ENCODE results near the gene EZH2.
A peak's percentile ranks its signal among the peaks of the same experiment; 100 is the strongest.

The EZH2 gene

DNA sequence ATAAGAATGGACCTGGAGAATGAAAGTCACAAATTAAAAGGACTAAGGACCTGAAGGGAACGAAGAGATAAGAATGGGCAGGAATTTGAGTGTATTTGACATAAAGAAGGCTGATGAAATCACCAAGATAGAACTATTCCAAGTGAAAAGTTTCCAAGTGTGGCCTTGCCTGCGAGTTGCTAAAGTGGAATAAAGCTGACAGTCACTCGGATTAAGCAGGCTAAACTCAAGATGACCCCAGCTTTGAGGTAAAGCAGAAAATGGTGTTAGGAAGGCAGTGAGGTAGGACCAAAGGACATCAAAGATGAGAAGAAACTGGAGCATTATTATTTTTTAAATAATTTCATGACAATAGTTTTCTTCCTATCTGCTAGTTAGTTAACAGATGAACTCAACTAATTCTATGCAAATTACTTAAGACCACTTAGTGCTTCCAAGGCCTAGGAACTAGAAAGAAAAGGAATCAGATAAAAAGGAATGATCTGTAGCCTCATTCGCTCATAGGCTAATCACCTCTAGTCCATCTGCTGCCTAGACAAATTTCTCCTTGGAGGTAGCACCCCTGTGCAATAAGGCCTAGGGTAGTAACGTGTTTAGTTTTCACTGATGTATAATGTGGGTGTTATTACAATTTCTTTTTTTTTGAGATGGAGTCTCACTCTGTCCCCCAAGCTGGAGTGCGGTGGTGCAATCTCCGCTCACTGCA, 34.5 kb downstream of the EZH2 start:
- DNase-seq = no peak
- Histone ChIP-seq H3K4me2 (ENCODE audit: low read length) (no peak overlapping the region), H2BK12ac (ENCODE audit: low read length) (no peak overlapping the region), H2BK5ac (ENCODE audit: low read depth, low read length, poor library complexity) (no peak overlapping the region), H3K9ac (ENCODE audit: low read length) (no peak overlapping the region), H3K14ac (ENCODE audit: low read length) (no peak overlapping the region), H3K9me3 (ENCODE audit: insufficient read depth, low read depth, low read length) (no peaks in the 10 kb centered on the region), H4K91ac (ENCODE audit: low read depth, low read length) (no peak overlapping the region), H3K4ac (ENCODE audit: low read depth, low read length) (no peak overlapping the region), H3K23ac (ENCODE audit: low read length) (no peak overlapping the region), H4K8ac (ENCODE audit: low read depth, low read length) (no peak overlapping the region), H3K18ac (ENCODE audit: low read length) (no peak overlapping the region), H3K79me2 (ENCODE audit: control insufficient read depth, insufficient read depth, low read length, poor library complexity) (peaks cover 8% of the 10 kb centered on the region), H2BK120ac (ENCODE audit: insufficient read depth, low read length, poor library complexity) (no peak overlapping the region), H4K12ac (ENCODE audit: low read depth, low read length) (no peak overlapping the region), H3K79me1 (ENCODE audit: low read length) (no peaks in the 10 kb centered on the region), H3K36me3 (ENCODE audit: control insufficient read depth in 1 of 2, insufficient read depth in 2 of 2, low read length in 2 of 2) (no peaks in the 10 kb centered on the region), H2AK5ac (ENCODE audit: low read length) (no peak overlapping the region), H3K4me3 (ENCODE audit: low read depth, low read length) (no peak overlapping the region), H2AFZ (ENCODE audit: insufficient read depth, low read length, poor library complexity) (no peak overlapping the region), H3K27ac (ENCODE audit: low read depth, low read length) (no peak overlapping the region), H3K4me1 (ENCODE audit: control insufficient read depth in 1 of 2, insufficient read depth in 2 of 2, low read length in 2 of 2) (peaks cover 2% of the 10 kb centered on the region in 2 experiments), H3K27me3 (ENCODE audit: insufficient read depth, low read length) (no peaks in the 10 kb centered on the region)
- whole genome bisulfite sequencing (ENCODE audit: extremely low coverage, insufficient coverage, insufficient read length) = no CpG with 5 or more reads among the region's 7 CpGs

GRCh38 chr7:148847815-148848734, 36.0 kb downstream of the EZH2 start:
- no peak overlapping the region for H3K23ac ChIP-seq (ENCODE audit: low read length)
- H3K14ac ChIP-seq (ENCODE audit: low read length) = no peak overlapping the region
- H3K27ac ChIP-seq (ENCODE audit: low read depth, low read length) = no peak overlapping the region
- H3K4me1 ChIP-seq (ENCODE audit: control insufficient read depth in 1 of 2, insufficient read depth in 2 of 2, low read length in 2 of 2) = peaks cover 2% of the 10 kb centered on the region in 2 experiments
- H4K91ac ChIP-seq (ENCODE audit: low read depth, low read length) = no peak overlapping the region
- H2AFZ ChIP-seq (ENCODE audit: insufficient read depth, low read length, poor library complexity) = no peak overlapping the region
- no peak overlapping the region for H4K12ac ChIP-seq (ENCODE audit: low read depth, low read length)
- H2BK12ac ChIP-seq (ENCODE audit: low read length) = no peak overlapping the region
- no peaks in the 10 kb centered on the region for H3K9me3 ChIP-seq (ENCODE audit: insufficient read depth, low read depth, low read length)
- no CpG with 5 or more reads among the region's 9 CpGs for WGBS (ENCODE audit: extremely low coverage, insufficient coverage, insufficient read length)
- no peak overlapping the region for H3K4me3 ChIP-seq (ENCODE audit: low read depth, low read length)
- no peaks in the 10 kb centered on the region for H3K79me1 ChIP-seq (ENCODE audit: low read length)
- H2BK120ac ChIP-seq (ENCODE audit: insufficient read depth, low read length, poor library complexity) = no peak overlapping the region
- no peak overlapping the region for H3K18ac ChIP-seq (ENCODE audit: low read length)
- H2AK5ac ChIP-seq (ENCODE audit: low read length) = no peak overlapping the region
- H4K8ac ChIP-seq (ENCODE audit: low read depth, low read length) = no peak overlapping the region
- no peaks in the 10 kb centered on the region for H3K27me3 ChIP-seq (ENCODE audit: insufficient read depth, low read length)
- H3K4ac ChIP-seq (ENCODE audit: low read depth, low read length) = no peak overlapping the region
- H3K4me2 ChIP-seq (ENCODE audit: low read length) = no peak overlapping the region
- peaks cover 5% of the 10 kb centered on the region for H3K79me2 ChIP-seq (ENCODE audit: control insufficient read depth, insufficient read depth, low read length, poor library complexity)
- H3K36me3 ChIP-seq (ENCODE audit: control insufficient read depth in 1 of 2, insufficient read depth in 2 of 2, low read length in 2 of 2) = no peaks in the 10 kb centered on the region
- no peak overlapping the region for H3K9ac ChIP-seq (ENCODE audit: low read length)
- no peak overlapping the region for H2BK5ac ChIP-seq (ENCODE audit: low read depth, low read length, poor library complexity)
- DNase-seq = peak in 1 of 2 donors; percentile 33

DNA sequence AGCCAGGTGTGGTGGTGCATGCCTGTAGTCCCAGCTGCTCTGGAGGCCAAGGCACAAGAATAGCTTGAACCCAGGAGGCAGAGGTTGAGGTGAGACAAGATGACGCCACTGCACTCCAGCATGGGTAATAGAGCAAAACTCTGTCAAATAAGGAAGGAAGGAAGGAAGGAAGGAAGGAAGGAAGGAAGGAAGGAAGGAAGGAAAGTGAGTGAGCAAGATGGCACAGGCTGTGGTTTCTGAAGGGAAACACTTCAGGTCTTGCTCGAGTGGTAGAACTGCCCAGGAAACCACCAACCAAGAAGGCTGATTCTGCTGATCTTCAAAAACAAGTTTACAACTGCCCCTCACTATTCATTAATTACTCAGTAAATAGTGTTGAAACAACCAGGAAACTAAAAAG, 45.2 kb downstream of the EZH2 start:
- no peak overlapping the region for H3K18ac ChIP-seq (ENCODE audit: low read length)

DNA sequence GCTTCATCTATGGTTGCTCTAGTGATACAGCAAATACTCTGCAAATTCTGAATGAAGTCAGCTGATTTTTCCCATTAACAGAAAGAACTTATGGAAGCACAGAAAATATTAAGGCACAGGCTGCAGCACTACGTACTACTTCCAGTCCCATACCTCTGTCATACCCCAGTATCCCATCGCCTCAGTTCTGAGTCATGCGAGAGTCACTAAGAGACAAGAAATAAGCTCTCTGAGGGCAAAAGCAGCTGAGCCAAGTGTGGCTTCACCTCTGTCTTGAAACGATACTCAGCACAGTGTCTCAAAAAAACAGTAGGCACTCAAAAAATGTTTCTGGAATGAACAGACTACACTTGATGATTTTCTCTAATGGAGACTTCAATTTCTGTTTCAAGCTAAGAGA, 48.2 kb downstream of the EZH2 start:
- Histone ChIP-seq H4K91ac (ENCODE audit: low read depth, low read length) (no peak overlapping the region), H3K27me3 (ENCODE audit: insufficient read depth, low read length) (no peaks in the 10 kb centered on the region), H2BK5ac (ENCODE audit: low read depth, low read length, poor library complexity) (no peak overlapping the region), H2AFZ (ENCODE audit: insufficient read depth, low read length, poor library complexity) (no peak overlapping the region), H3K4me1 (ENCODE audit: control insufficient read depth in 1 of 2, insufficient read depth in 2 of 2, low read length in 2 of 2) (no peaks in the 10 kb centered on the region), H3K18ac (ENCODE audit: low read length) (no peak overlapping the region), H3K23ac (ENCODE audit: low read length) (no peak overlapping the region), H3K4me3 (ENCODE audit: low read depth, low read length) (no peak overlapping the region), H3K14ac (ENCODE audit: low read length) (no peak overlapping the region), H3K4me2 (ENCODE audit: low read length) (no peak overlapping the region), H4K8ac (ENCODE audit: low read depth, low read length) (no peak overlapping the region), H3K79me1 (ENCODE audit: low read length) (no peaks in the 10 kb centered on the region), H2AK5ac (ENCODE audit: low read length) (no peak overlapping the region), H2BK12ac (ENCODE audit: low read length) (no peak overlapping the region), H2BK120ac (ENCODE audit: insufficient read depth, low read length, poor library complexity) (no peak overlapping the region), H3K4ac (ENCODE audit: low read depth, low read length) (no peak overlapping the region), H3K9ac (ENCODE audit: low read length) (no peak overlapping the region), H4K12ac (ENCODE audit: low read depth, low read length) (no peak overlapping the region), H3K27ac (ENCODE audit: low read depth, low read length) (no peak overlapping the region), H3K79me2 (ENCODE audit: control insufficient read depth, insufficient read depth, low read length, poor library complexity) (no peaks in the 10 kb centered on the region), H3K36me3 (ENCODE audit: control insufficient read depth in 1 of 2, insufficient read depth in 2 of 2, low read length in 2 of 2) (peaks cover 3 to 5% of the 10 kb centered on the region in 2 experiments), H3K9me3 (ENCODE audit: insufficient read depth, low read depth, low read length) (no peaks in the 10 kb centered on the region)
- no CpG with 5 or more reads among the region's 4 CpGs for WGBS (ENCODE audit: extremely low coverage, insufficient coverage, insufficient read length)
- no peak for DNase-seq

More for the DNA sequence above, 45.2 kb downstream of the EZH2 start:
- H3K9ac ChIP-seq (ENCODE audit: low read length) = no peak overlapping the region
- H2BK120ac ChIP-seq (ENCODE audit: insufficient read depth, low read length, poor library complexity) = no peak overlapping the region
- H3K14ac ChIP-seq (ENCODE audit: low read length) = no peak overlapping the region
- no peaks in the 10 kb centered on the region for H3K27me3 ChIP-seq (ENCODE audit: insufficient read depth, low read length)
- H2BK5ac ChIP-seq (ENCODE audit: low read depth, low read length, poor library complexity) = no peak overlapping the region
- H3K79me2 ChIP-seq (ENCODE audit: control insufficient read depth, insufficient read depth, low read length, poor library complexity) = no peaks in the 10 kb centered on the region
- H3K9me3 ChIP-seq (ENCODE audit: insufficient read depth, low read depth, low read length) = no peaks in the 10 kb centered on the region
- DNase-seq = no peak
- H2BK12ac ChIP-seq (ENCODE audit: low read length) = no peak overlapping the region
- no peak overlapping the region for H3K23ac ChIP-seq (ENCODE audit: low read length)
- WGBS (ENCODE audit: extremely low coverage, insufficient coverage, insufficient read length) = no CpG with 5 or more reads among the region's 2 CpGs
- H4K12ac ChIP-seq (ENCODE audit: low read depth, low read length) = no peak overlapping the region
- H4K8ac ChIP-seq (ENCODE audit: low read depth, low read length) = no peak overlapping the region
- H4K91ac ChIP-seq (ENCODE audit: low read depth, low read length) = no peak overlapping the region
- H2AFZ ChIP-seq (ENCODE audit: insufficient read depth, low read length, poor library complexity) = no peak overlapping the region
- H3K4me2 ChIP-seq (ENCODE audit: low read length) = no peak overlapping the region
- H3K4me3 ChIP-seq (ENCODE audit: low read depth, low read length) = no peak overlapping the region
- no peaks in the 10 kb centered on the region for H3K79me1 ChIP-seq (ENCODE audit: low read length)
- H3K4ac ChIP-seq (ENCODE audit: low read depth, low read length) = no peak overlapping the region
- H3K27ac ChIP-seq (ENCODE audit: low read depth, low read length) = no peak overlapping the region
- H2AK5ac ChIP-seq (ENCODE audit: low read length) = no peak overlapping the region
- no peaks in the 10 kb centered on the region for H3K4me1 ChIP-seq (ENCODE audit: control insufficient read depth in 1 of 2, insufficient read depth in 2 of 2, low read length in 2 of 2)
- peaks cover 3 to 4% of the 10 kb centered on the region in 2 experiments for H3K36me3 ChIP-seq (ENCODE audit: control insufficient read depth in 1 of 2, insufficient read depth in 2 of 2, low read length in 2 of 2)
